A549 (cell line): ENCODE measurements around the gene MX2. TPM values are rescaled to one million over a fixed set of nuclear protein-coding genes. Genes with fewer than 3 reads are reported as not detected.

Experiments used
- ATAC-seq, 2 experiments: fragments of 200-7000 bp in 1 of 2; fragments of >200 bp in 1 of 2; cut with Nextera tagmentation in 1 of 2; cut with Tn5 transposase in 1 of 2; 3 replicates each; pipeline versions ENCODE4 v1.8.0 to v1.9.1; 2018 to 2020; ENCODE audit warnings: mild to moderate bottlenecking in 1 of 2, moderate library complexity in 1 of 2
- CTCF ChIA-PET: fragments of 300-600 bp; sonication (Branson Sonifier 250); formaldehyde crosslinking; extraction: SDS; loops from one replicate; lab custom pipeline; 2021; ENCODE audit warnings: antibody characterized with exemption, inconsistent platforms; lab: Yijun Ruan, JAX
- POLR2A ChIA-PET: fragments of 350-600 bp; formaldehyde crosslinking; extraction: SDS; loops from one replicate; lab custom pipeline; 2021; ENCODE audit warnings: antibody characterized with exemption, inconsistent platforms; lab: Yijun Ruan, JAX
- DNase-seq, 2 experiments: peaks; one replicate each; pipeline versions ENCODE4 v3.0.0 to v3.0.0-alpha.2; 2011 to 2016; ENCODE audit warnings: low read depth in 1 of 2, low spot score in 1 of 2
- FAIRE-seq: peaks from 2 replicates; lab custom pipeline; 2011; peaks lifted over from hg19 to GRCh38; lab: Jason Lieb, UNC
- H3K27ac ChIP-seq, 2 experiments: fragments of >200 bp; sonication (Bioruptor Twin); formaldehyde crosslinking; 3 replicates each; pipeline ENCODE4 v1.5.1; 2016 to 2017
- H3K4me1 ChIP-seq: fragments of >200 bp; sonication (Bioruptor Twin); formaldehyde crosslinking; 3 replicates; pipeline ENCODE4 v1.6.1; 2016
- H3K4me2 ChIP-seq: fragments of >200 bp; sonication (Bioruptor Twin); formaldehyde crosslinking; 3 replicates; pipeline ENCODE4 v1.6.1; 2016
- H3K4me3 ChIP-seq: fragments of >200 bp; sonication (Bioruptor Twin); formaldehyde crosslinking; 3 replicates; pipeline ENCODE4 v1.5.1; 2016
- H3K9me3 ChIP-seq: fragments of >200 bp; sonication (Bioruptor Twin); formaldehyde crosslinking; 3 replicates; pipeline ENCODE4 v1.6.1; 2016
- BHLHE40 ChIP-seq: IDR thresholded peaks from 2 replicates; pipeline ENCODE4 v1.6.1; 2012; ENCODE audit warnings: low read depth, low read length, inconsistent platforms
- CBX2 ChIP-seq: fragments of 200-600 bp; sonication (generic); IDR thresholded peaks from 2 replicates; pipeline ENCODE4 v1.6.1; 2016; ENCODE audit warnings: low read depth, mild to moderate bottlenecking, borderline replicate concordance
- CHD4 ChIP-seq: fragments of 200-600 bp; sonication (generic); IDR thresholded peaks from 2 replicates; pipeline ENCODE4 v1.6.1; 2016; ENCODE audit warnings: antibody characterized with exemption, mild to moderate bottlenecking, borderline replicate concordance
- CTCF ChIP-seq: fragments of >200 bp; sonication (Bioruptor Twin); formaldehyde crosslinking; IDR thresholded peaks from 3 replicates; pipeline ENCODE4 v1.5.1; 2016
- EHF ChIP-seq: fragments of 250-450 bp; sonication (Bioruptor Pico); IDR thresholded peaks from 2 replicates; pipeline ENCODE4 v1.5.0; 2020; ENCODE audit warnings: mild to moderate bottlenecking
- EHMT2 ChIP-seq: fragments of 200-600 bp; sonication (generic); IDR thresholded peaks from 2 replicates; pipeline ENCODE4 v1.6.1; 2016; ENCODE audit warnings: antibody characterized with exemption, low read depth, mild to moderate bottlenecking, moderate library complexity
- EP300 ChIP-seq, 2 experiments: fragments of >200 bp; sonication (Bioruptor Twin); formaldehyde crosslinking; IDR thresholded peaks; 2 replicates in 1 of 2; 3 replicates in 1 of 2; pipeline ENCODE4 v1.6.1; 2016 to 2017
- FOXS1 ChIP-seq: fragments of 250-450 bp; sonication (Bioruptor Pico); IDR thresholded peaks from 2 replicates; pipeline ENCODE4 v1.5.0; 2020; ENCODE audit warnings: mild to moderate bottlenecking, moderate library complexity
- GATA3 ChIP-seq: IDR thresholded peaks from 2 replicates; pipeline ENCODE4 v1.6.1; 2012; ENCODE audit warnings: borderline replicate concordance
- HDAC2 ChIP-seq: fragments of 200-600 bp; sonication (generic); IDR thresholded peaks from 2 replicates; pipeline ENCODE4 v1.6.1; 2016
- HOXB13 ChIP-seq: fragments of 250-450 bp; sonication (Bioruptor Pico); IDR thresholded peaks from 2 replicates; pipeline ENCODE4 v1.5.0; 2020; ENCODE audit warnings: low read depth, mild to moderate bottlenecking, moderate library complexity
- KDM1A ChIP-seq: fragments of 200-600 bp; sonication (generic); IDR thresholded peaks from 2 replicates; pipeline ENCODE4 v1.6.1; 2016; ENCODE audit warnings: low read depth, mild to moderate bottlenecking
- KDM5A ChIP-seq: fragments of 200-600 bp; sonication (generic); IDR thresholded peaks from 2 replicates; pipeline ENCODE4 v1.6.1; 2016; ENCODE audit warnings: antibody characterized with exemption, mild to moderate bottlenecking
- MYC ChIP-seq: IDR thresholded peaks from 2 replicates; pipeline ENCODE4 v1.6.1; 2012; ENCODE audit warnings: mild to moderate bottlenecking, inconsistent platforms, low read length, improper control_type of control experiment, borderline replicate concordance
- NPAS2 ChIP-seq: fragments of 250-450 bp; sonication (Bioruptor Pico); IDR thresholded peaks from 2 replicates; pipeline ENCODE4 v1.8.0; 2022; ENCODE audit warnings: mild to moderate bottlenecking, moderate library complexity, borderline replicate concordance
- NR3C1 ChIP-seq: fragments of >200 bp; sonication (Bioruptor Twin); formaldehyde crosslinking; IDR thresholded peaks from 3 replicates; pipeline ENCODE4 v1.6.1; 2017
- POLR2AphosphoS2 ChIP-seq: conservative IDR thresholded peaks from 2 replicates; pipeline ENCODE4 v1.6.1; 2012; ENCODE audit warnings: low read length, improper control_type of control experiment, inconsistent platforms
- RAD21 ChIP-seq, 2 experiments: fragments of >200 bp in 1 of 2; sonication (Bioruptor Twin) in 1 of 2; formaldehyde crosslinking in 1 of 2; IDR thresholded peaks in 1 of 2; conservative IDR thresholded peaks in 1 of 2; 2 replicates in 1 of 2; 3 replicates in 1 of 2; pipeline ENCODE4 v1.6.1; 2012 to 2018; ENCODE audit warnings: inconsistent platforms in 1 of 2
- RCOR1 ChIP-seq: fragments of 150-350 bp; IDR thresholded peaks from 2 replicates; pipeline ENCODE4 v1.6.1; 2014; ENCODE audit warnings: antibody characterized with exemption, low read length, low read depth
- SMC3 ChIP-seq: fragments of >200 bp; sonication (Bioruptor Twin); formaldehyde crosslinking; IDR thresholded peaks from 3 replicates; pipeline ENCODE4 v1.6.1; 2018; ENCODE audit warnings: inconsistent platforms
- TFCP2L1 ChIP-seq: fragments of 250-450 bp; sonication (Bioruptor Pico); IDR thresholded peaks from 2 replicates; pipeline ENCODE4 v1.5.0; 2021; ENCODE audit warnings: mild to moderate bottlenecking
- TP53 ChIP-seq: fragments of 250-450 bp; sonication (Bioruptor Pico); IDR thresholded peaks from 2 replicates; pipeline ENCODE4 v1.5.0; 2021; ENCODE audit warnings: mild to moderate bottlenecking, moderate library complexity
- ZFP36 ChIP-seq: fragments of 450-650 bp; IDR thresholded peaks from 2 replicates; pipeline ENCODE4 v1.6.1; 2014; ENCODE audit warnings: borderline replicate concordance; ENCODE audit not compliant: partially characterized antibody
- ZNF302 ChIP-seq: fragments of 250-450 bp; sonication (Bioruptor Pico); IDR thresholded peaks from 2 replicates; pipeline ENCODE4 v1.9.0; 2021; ENCODE audit warnings: inconsistent platforms, mild to moderate bottlenecking, moderate library complexity
- WGBS: methylation state at CpG from one replicate; pipeline ENCODE4 v1.1.6; 2017; ENCODE audit errors: missing lambda C conversion rate; 5-methylcytosine and 5-hydroxymethylcytosine counted together
- polyA plus RNA-seq, 4 experiments: library from polyadenylated mRNA; depleted of rRNA in 3 of 4; stranded (reverse); fragments of >200 nt; fragmentation: RNase III in 1 of 4; extraction: RNeasy Plus Mini Kit Qiagen cat#74134 plus additional on column Dnase treatment in 1 of 4; gene quantifications; 2 replicates in 3 of 4; 3 replicates in 1 of 4; pipeline ENCODE4 v1.2.3, GENCODE V29; 2011 to 2017
- TF ChIP-seq, protein P1 (sequence below): fragments of >200 bp; sonication (Bioruptor Twin); formaldehyde crosslinking; IDR thresholded peaks from 2 replicates; pipeline ENCODE4 v1.6.1; 2016

The MX2 gene
- polyA plus RNA-seq, 2 of the 4 experiments (the other 2 are of a cell fraction), result not detected

- 80% methylated on average over 10 of the region's 10 CpGs for WGBS
- no peak for DNase-seq
- no peak for FAIRE-seq
- TF ChIP-seq NR3C1, result no peak
- no peak for TF ChIP-seq BHLHE40
- TF ChIP-seq EHF (CRISPR knock-in tag), result no peak
- H3K4me2 ChIP-seq, result no peak overlapping the region
- POLR2A ChIA-PET, result no interaction called here
- ATAC-seq, result no peak
- H3K4me3 ChIP-seq, result no peak overlapping the region
- no peaks in the 10 kb centered on the region for H3K9me3 ChIP-seq
- H3K4me1 ChIP-seq, result no peaks in the 10 kb centered on the region
- CTCF ChIA-PET, result interaction anchor here (3.6 kb wide), 1 partner anchor 34 kb away, joined by 11 read pairs; no protein-coding TSS in a partner anchor
- H3K27ac ChIP-seq, result no peak overlapping the region
Measured at GRCh38 chr21:41317458-41317857, 44.4 kb upstream of the MX2 start.

DNA sequence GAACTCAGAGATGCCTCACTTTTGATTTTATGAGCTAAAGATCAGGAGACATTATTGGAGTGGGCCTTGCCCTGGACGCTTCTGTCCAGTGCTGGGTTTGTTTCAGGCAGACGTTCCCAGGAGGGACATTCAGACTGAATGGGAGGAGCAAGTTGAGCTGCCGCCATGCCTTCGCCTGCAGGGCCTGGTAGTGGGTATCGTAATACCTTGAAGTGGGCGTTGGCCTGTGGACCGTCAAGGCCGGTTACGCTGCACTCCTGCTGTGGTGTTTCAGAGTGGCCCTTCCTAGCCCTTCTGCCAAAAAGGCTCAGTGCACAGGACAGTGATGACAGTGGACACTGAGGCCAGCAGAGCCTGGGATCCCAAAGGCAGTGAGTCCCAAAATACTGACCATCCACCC lies 43.6 kb upstream of the MX2 start:
- no peak for TF ChIP-seq CBX2
- TF ChIP-seq FOXS1 (CRISPR knock-in tag), result no peak
- TF ChIP-seq, all 56 proteins: peak for 0
- Histone ChIP-seq H3K4me2 (no peak overlapping the region), H3K4me3 (no peak overlapping the region), H3K9me3 (no peaks in the 10 kb centered on the region), H3K4me1 (no peaks in the 10 kb centered on the region), H3K27ac (no peak overlapping the region)
- FAIRE-seq (no peak), ATAC-seq (no peak), DNase-seq (no peak)
- CTCF ChIA-PET, result interaction anchor here (3.6 kb wide), 1 partner anchor 35 kb away, joined by 11 read pairs; no protein-coding TSS in a partner anchor
- WGBS, result 72% methylated on average over 8 of the region's 9 CpGs
- POLR2A ChIA-PET, result no interaction called here

- H3K4me3 ChIP-seq, result no peak overlapping the region
- H3K4me1 ChIP-seq, result no peaks in the 10 kb centered on the region
- 49% methylated on average over 5 of the region's 7 CpGs for WGBS
- FAIRE-seq (no peak), ATAC-seq (no peak), DNase-seq (no peak)
- no peak overlapping the region for H3K27ac ChIP-seq
- no peak overlapping the region for H3K4me2 ChIP-seq
- ChIA-PET POLR2A (no interaction called here), CTCF (interaction anchor here (1.1 to 3.6 kb wide), 2 partner anchors 13 to 36 kb away, joined by 3 to 11 read pairs; no protein-coding TSS in a partner anchor)
- TF ChIP-seq POLR2AphosphoS2, result no peak
- TF ChIP-seq MYC, result no peak
- no peak for TF ChIP-seq TP53
- TF ChIP-seq ZNF302 (CRISPR knock-in tag), result no peak
- TF ChIP-seq HOXB13, result no peak
- no peak for TF ChIP-seq EP300 (IDR thresholded peaks at IDR 0.05)
- no peak for TF ChIP-seq KDM1A
- TF ChIP-seq HDAC2, result no peak
- no peak for TF ChIP-seq BHLHE40
- TF ChIP-seq CTCF, result no peak
- TF ChIP-seq FOXS1 (CRISPR knock-in tag), result no peak
- no peak for TF ChIP-seq RCOR1
- no peak for TF ChIP-seq KDM5A
- no peak for TF ChIP-seq NR3C1
- no peak for TF ChIP-seq GATA3
- no peak for TF ChIP-seq NPAS2 (CRISPR knock-in tag)
- TF ChIP-seq, protein P1, sequence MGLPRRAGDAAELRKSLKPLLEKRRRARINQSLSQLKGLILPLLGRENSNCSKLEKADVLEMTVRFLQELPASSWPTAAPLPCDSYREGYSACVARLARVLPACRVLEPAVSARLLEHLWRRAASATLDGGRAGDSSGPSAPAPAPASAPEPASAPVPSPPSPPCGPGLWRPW, result no peak
- no peak for TF ChIP-seq CHD4
- H3K9me3 ChIP-seq, result no peaks in the 10 kb centered on the region
Measured at GRCh38 chr21:41319273-41319672, 42.6 kb upstream of the MX2 start.

- WGBS, result 72% methylated on average over 18 of the region's 20 CpGs
- TF ChIP-seq, protein P1, result no peak
- TF ChIP-seq EHMT2, result no peak
- TF ChIP-seq NPAS2 (CRISPR knock-in tag), result no peak
- no peak for TF ChIP-seq NR3C1
- TF ChIP-seq SMC3, result no peak
- no peak for TF ChIP-seq RAD21 (conservative IDR thresholded peaks at IDR 0.05 in 1 of 2, IDR thresholded peaks at IDR 0.05 in 1 of 2)
- no peak for TF ChIP-seq TFCP2L1 (CRISPR knock-in tag)
- TF ChIP-seq HOXB13, result no peak
- TF ChIP-seq ZFP36, result no peak
- no peak for ATAC-seq
- FAIRE-seq, result no peak
- no peak for DNase-seq
- Histone ChIP-seq H3K4me1 (no peaks in the 10 kb centered on the region), H3K4me2 (no peak overlapping the region), H3K27ac (no peak overlapping the region), H3K4me3 (no peak overlapping the region), H3K9me3 (no peaks in the 10 kb centered on the region)
- ChIA-PET POLR2A (no interaction called here), CTCF (no interaction called here)
Measured at GRCh38 chr21:41321211-41321907, 40.5 kb upstream of the MX2 start.
